Spleen (tissue), 11 donors: ENCODE data around the gene ENOX2. TPM values are rescaled to one million over a fixed set of nuclear protein-coding genes. Genes with fewer than 3 reads are reported as not detected.

Source experiments
- DNase-seq: peaks from one replicate; pipeline ENCODE4 v3.0.0-alpha.2; 2020
- H3K27ac ChIP-seq, 8 donors: fragments of 200-600 bp; sonication (generic) in 7 of 8; 1 replicate in 4 of 8; 2 replicates in 4 of 8; pipeline versions ENCODE4 v1.5.0 to v1.8.0; 2016 to 2021; ENCODE audit warnings: inconsistent platforms in 4 of 8, mild to moderate bottlenecking in 4 of 8, moderate library complexity in 1 of 8
- H3K27me3 ChIP-seq, 7 donors: fragments of 200-600 bp; sonication (generic) in 6 of 7; replicated peaks in 1 of 7; 1 replicate in 4 of 7; 2 replicates in 3 of 7; pipeline versions ENCODE4 v1.5.0 to v1.8.0; 2016 to 2021; ENCODE audit warnings: inconsistent platforms in 3 of 7, mild to moderate bottlenecking in 1 of 7
- H3K36me3 ChIP-seq, 6 donors: fragments of 200-600 bp; sonication (generic) in 5 of 6; 1 replicate in 4 of 6; 2 replicates in 2 of 6; pipeline versions ENCODE4 v1.5.0 to v1.8.0; 2016 to 2021; ENCODE audit warnings: inconsistent platforms in 2 of 6
- H3K4me1 ChIP-seq, 6 donors: fragments of 200-600 bp; sonication (generic) in 5 of 6; 1 replicate in 3 of 6; 2 replicates in 3 of 6; pipeline versions ENCODE4 v1.5.0 to v1.8.0; 2016 to 2021; ENCODE audit warnings: inconsistent platforms in 3 of 6
- H3K4me3 ChIP-seq, 8 donors: fragments of 200-600 bp; sonication (generic) in 7 of 8; 1 replicate in 4 of 8; 2 replicates in 4 of 8; pipeline versions ENCODE4 v1.5.0 to v1.8.0; 2016 to 2021; ENCODE audit warnings: inconsistent platforms in 4 of 8, mild to moderate bottlenecking in 4 of 8, moderate library complexity in 2 of 8
- H3K9me3 ChIP-seq, 8 donors: fragments of 200-600 bp; sonication (generic) in 7 of 8; 1 replicate in 4 of 8; 2 replicates in 4 of 8; pipeline versions ENCODE4 v1.5.0 to v1.8.0; 2016 to 2021; ENCODE audit warnings: inconsistent platforms in 4 of 8
- CTCF ChIP-seq, 11 experiments: fragments of 200-600 bp in 7 of 11; fragments of 450-650 bp in 4 of 11; sonication (generic) in 4 of 11; IDR thresholded peaks in 8 of 11; conservative IDR thresholded peaks in 3 of 11; 1 replicate in 7 of 11; 2 replicates in 4 of 11; pipeline versions ENCODE4 v1.4.0 to v1.8.0; 2016 to 2021; ENCODE audit warnings: antibody characterized with exemption in 11 of 11, inconsistent platforms in 4 of 11, mild to moderate bottlenecking in 1 of 11
- POLR2A ChIP-seq, 3 donors: fragments of 450-650 bp; IDR thresholded peaks; one replicate each; pipeline ENCODE4 v1.5.1; 2017; ENCODE audit warnings: antibody characterized with exemption in 3 of 3, mild to moderate bottlenecking in 1 of 3
- POLR2AphosphoS5 ChIP-seq, 3 donors: sonication (generic); formaldehyde crosslinking; IDR thresholded peaks; one replicate each; pipeline ENCODE4 v1.5.1; 2017; ENCODE audit warnings: antibody characterized with exemption in 3 of 3
- WGBS, 5 donors: extraction: QIAGEN DNeasy Blood & Tissue Kit in 3 of 5; methylation state at CpG; one replicate each; pipeline versions ENCODE4 v1.1.5 to v1.1.7; 2013 to 2018; 5-methylcytosine and 5-hydroxymethylcytosine counted together
- intact Hi-C: fragments of 100-400 bp; cut with DNase I; formaldehyde crosslinking; loops from one replicate; pipeline ENCODE4 v1.15.0; 2023; ENCODE audit warnings: low total_unique reads
- polyA plus RNA-seq, 3 donors: library from polyadenylated mRNA; stranded (reverse); fragments of 200-250 nt; gene quantifications; one replicate each; pipeline ENCODE4 v1.2.1, GENCODE V29; 2013
- total RNA-seq, 7 donors: library from RNA; depleted of rRNA in 3 of 7; stranded (reverse); fragments of >200 nt in 3 of 7; fragmentation: NEBNext Ultra II Directional in 4 of 7; extraction: Animal tissue kit (Norgen Biotek cat#: 25700) in 4 of 7; gene quantifications; one replicate each; pipeline versions ENCODE4 v1.1.0 to v1.2.1, GENCODE V29; 2016 to 2021
- donor health status: healthy with polysubstance abuse.
- donor health status: DM: no; HTN: no; CAD: no; lungs with moderate emphysema.
- donor health status: DM: no; HTN: no; CAD: no.
- donor health status: Bipolar disorder and iron deficiency.
- donor health status: healthy.
- donor health status: DM: no; HTN: no; CAD: no.
- donor health status: DM: yes; HTN: yes; CAD: no.

The ENOX2 gene
- total and polyA plus RNA-seq, 10 donors, result 5.2 to 30.0 (median 17.4) TPM

- H3K27me3 ChIP-seq, result no peaks in the 10 kb centered on the region
- intact Hi-C loops, result no loop called here
- DNase-seq, result no peak
- no peak overlapping the region for H3K4me3 ChIP-seq
- H3K4me1 ChIP-seq, result no peaks in the 10 kb centered on the region
- H3K9me3 ChIP-seq, result no peaks in the 10 kb centered on the region
- H3K27ac ChIP-seq, result no peak overlapping the region
- 82 to 98% (median 94%) methylated on average over 3 of the region's 3 CpGs for WGBS, 5 donors
- TF ChIP-seq POLR2A (IDR thresholded peaks at IDR 0.05) (no peak), POLR2AphosphoS5 (IDR thresholded peaks at IDR 0.05) (no peak), CTCF (IDR thresholded peaks at IDR 0.05 in 8 of 11, conservative IDR thresholded peaks at IDR 0.05 in 3 of 11) (no peak)
- peaks cover 0 to 66% (median 6%) of the 10 kb centered on the region in 6 donors for H3K36me3 ChIP-seq
Observed at GRCh38 chrX:130631011-130631410, 272.0 kb downstream of the ENOX2 start.

- TF ChIP-seq CTCF (IDR thresholded peaks at IDR 0.05 in 8 of 11, conservative IDR thresholded peaks at IDR 0.05 in 3 of 11) (no peak), POLR2A (IDR thresholded peaks at IDR 0.05) (no peak), POLR2AphosphoS5 (IDR thresholded peaks at IDR 0.05) (no peak)
- no peak overlapping the region for H3K27ac ChIP-seq
- H3K27me3 ChIP-seq, result no peaks in the 10 kb centered on the region
- H3K9me3 ChIP-seq, result no peaks in the 10 kb centered on the region
- peaks cover 0 to 51% (median 0%) of the 10 kb centered on the region in 6 donors for H3K36me3 ChIP-seq
- intact Hi-C loops, result no loop called here
- no peak overlapping the region for H3K4me3 ChIP-seq
- no peak for DNase-seq
- no peaks in the 10 kb centered on the region for H3K4me1 ChIP-seq
- 83 to 94% (median 93%) methylated on average over 2 of the region's 2 CpGs for WGBS, 5 donors
Observed at GRCh38 chrX:130628516-130628915, 274.5 kb downstream of the ENOX2 start.

GRCh38 chrX:130626521-130626920 lies 276.5 kb downstream of the ENOX2 start:
- intact Hi-C loops, result no loop called here
- TF ChIP-seq POLR2AphosphoS5 (IDR thresholded peaks at IDR 0.05), result no peak
- no peak for TF ChIP-seq CTCF (IDR thresholded peaks at IDR 0.05 in 8 of 11, conservative IDR thresholded peaks at IDR 0.05 in 3 of 11)
- no peak for TF ChIP-seq POLR2A (IDR thresholded peaks at IDR 0.05)
- Histone ChIP-seq H3K4me3 (no peak overlapping the region), H3K9me3 (no peaks in the 10 kb centered on the region), H3K27me3 (no peaks in the 10 kb centered on the region), H3K36me3 (peaks cover 0 to 45% (median 0%) of the 10 kb centered on the region in 6 donors), H3K4me1 (no peaks in the 10 kb centered on the region), H3K27ac (no peak overlapping the region)
- DNase-seq, result no peak

- no peak for TF ChIP-seq POLR2AphosphoS5 (IDR thresholded peaks at IDR 0.05)
- TF ChIP-seq POLR2A (IDR thresholded peaks at IDR 0.05), result no peak
- no peak for TF ChIP-seq CTCF (IDR thresholded peaks at IDR 0.05 in 8 of 11, conservative IDR thresholded peaks at IDR 0.05 in 3 of 11)
- intact Hi-C loops, result no loop called here
- no peak for DNase-seq
- Histone ChIP-seq H3K4me3 (no peak overlapping the region), H3K27ac (no peak overlapping the region), H3K9me3 (no peaks in the 10 kb centered on the region), H3K4me1 (no peaks in the 10 kb centered on the region), H3K27me3 (no peaks in the 10 kb centered on the region), H3K36me3 (peaks cover 0 to 34% (median 0%) of the 10 kb centered on the region in 6 donors)
- 64 to 96% (median 81%) methylated on average over 5 to 6 of the region's 6 CpGs for WGBS, 5 donors
Observed at GRCh38 chrX:130625386-130625785, 277.6 kb downstream of the ENOX2 start.
